Testis (tissue), 2 donors: ENCODE results near the gene BASP1.

Experiments used
- CTCF ChIP-seq, 3 experiments: fragments of 450-650 bp in 2 of 3; fragments of 200-600 bp in 1 of 3; sonication (generic) in 1 of 3; IDR thresholded peaks; one replicate each; pipeline ENCODE4 v1.5.1; 2016 to 2019; ENCODE audit warnings: antibody characterized with exemption in 3 of 3, mild to moderate bottlenecking in 2 of 3, moderate library complexity in 1 of 3
- POLR2A ChIP-seq: fragments of 450-650 bp; IDR thresholded peaks from one replicate; pipeline ENCODE4 v1.6.1; 2017; ENCODE audit warnings: antibody characterized with exemption, mild to moderate bottlenecking, moderate library complexity

- no peak for TF ChIP-seq POLR2A
- TF ChIP-seq CTCF (IDR thresholded peaks at IDR 0.05), result no peak
These were observed 51.8 kb downstream of the BASP1 start for GRCh38 chr5:17269201-17269600.
